ENCODE results near the gene DHCR7.

DNA sequence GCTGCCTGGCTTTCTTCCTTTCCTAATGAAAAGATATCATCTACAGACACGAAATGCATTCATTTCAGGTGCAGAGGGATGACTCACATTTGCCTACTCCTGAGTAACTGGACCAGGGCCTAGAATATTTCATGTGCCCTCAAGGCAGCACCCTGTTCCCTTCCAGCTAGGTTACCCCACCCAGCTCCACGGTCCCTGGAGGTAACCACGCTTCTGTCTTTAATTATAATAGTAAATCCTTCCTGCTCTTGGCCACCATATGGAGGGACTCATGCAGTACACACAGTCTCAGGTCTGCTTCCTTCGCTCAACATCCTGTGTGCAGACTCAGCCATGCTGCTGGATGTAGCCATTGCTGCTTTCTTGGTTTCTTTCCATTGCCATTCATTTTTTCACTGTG lies 22.3 kb downstream of the DHCR7 start:
- TF ChIP-seq CTCF (IDR thresholded peaks at IDR 0.05) (no peak), POLR2A (IDR thresholded peaks at IDR 0.05) (no peak)
